Aorta (tissue), 5 donors: ENCODE data around the gene DGLUCY. TPM values are rescaled to one million over a fixed set of nuclear protein-coding genes. Genes with fewer than 3 reads are reported as not detected.
"Not testable (repeated sequence)": the region's sequence is repeated elsewhere in the genome, so short reads cannot be mapped to it uniquely, and the experiment has no call there.

Experiments used
- ATAC-seq: fragments of 200-7000 bp; cut with Tn5 transposase; one replicate; pipeline ENCODE4 v1.9.1; 2022; ENCODE audit warnings: moderate library complexity; ENCODE audit not compliant: low FRiP score
- DNase-seq, 2 donors: peaks; one replicate each; pipeline ENCODE4 v3.0.0-alpha.2; 2020
- H3K27ac ChIP-seq, 2 donors: one replicate each; pipeline ENCODE4 v1.5.1; 2013; ENCODE audit warnings: low read length in 2 of 2, mild to moderate bottlenecking in 2 of 2, moderate library complexity in 2 of 2, control low read depth in 1 of 2, inconsistent platforms in 1 of 2, low read depth in 1 of 2
- H3K27me3 ChIP-seq, 2 donors: one replicate each; pipeline ENCODE4 v1.6.1; 2013; ENCODE audit warnings: control low read depth in 1 of 2, low read length in 1 of 2, mild to moderate bottlenecking in 1 of 2, moderate library complexity in 1 of 2; ENCODE audit not compliant: insufficient read depth in 2 of 2, control insufficient read depth in 1 of 2
- H3K36me3 ChIP-seq, 2 donors: one replicate each; pipeline ENCODE4 v1.6.1; 2013; ENCODE audit warnings: control low read depth in 1 of 2, low read length in 1 of 2, mild to moderate bottlenecking in 1 of 2; ENCODE audit not compliant: insufficient read depth in 2 of 2, control insufficient read depth in 1 of 2
- H3K4me1 ChIP-seq, 2 donors: one replicate each; pipeline ENCODE4 v1.6.1; 2013; ENCODE audit warnings: low read length in 2 of 2, control low read depth in 1 of 2, mild to moderate bottlenecking in 1 of 2, moderate library complexity in 1 of 2; ENCODE audit not compliant: insufficient read depth in 2 of 2, control insufficient read depth in 1 of 2
- H3K4me3 ChIP-seq, 2 donors: one replicate each; pipeline ENCODE4 v1.5.1; 2013; ENCODE audit warnings: low read length in 2 of 2, control low read depth in 1 of 2, mild to moderate bottlenecking in 1 of 2
- H3K9me3 ChIP-seq: one replicate; pipeline ENCODE4 v1.6.1; 2013; ENCODE audit warnings: mild to moderate bottlenecking, low read length; ENCODE audit not compliant: control insufficient read depth
- WGBS, 2 donors: extraction: QIAGEN DNeasy Blood & Tissue Kit; methylation state at CpG; one replicate each; pipeline ENCODE4 v1.1.7; 2013; 5-methylcytosine and 5-hydroxymethylcytosine counted together
- intact Hi-C, 2 donors: fragments of 100-400 bp; cut with DNase I; formaldehyde crosslinking; loops; one replicate each; pipeline versions ENCODE4 v1.14.2 to v1.15.0; 2022
- polyA plus RNA-seq, 2 donors: library from polyadenylated mRNA; stranded (reverse); fragments of 200-250 nt; gene quantifications; one replicate each; pipeline ENCODE4 v1.2.3, GENCODE V29; 2013
- total RNA-seq, 2 donors: library from RNA; stranded (reverse); fragmentation: NEBNext Ultra II Directional; extraction: Animal tissue kit (Norgen Biotek cat#: 25700); gene quantifications; one replicate each; pipeline ENCODE4 v1.2.1, GENCODE V29; 2021
- donor health status: healthy with polysubstance abuse.
- donor health status: Bipolar disorder and iron deficiency.
- donor health status: DM: no; HTN: no; CAD: no.
- donor health status: DM: no; HTN: no; CAD: no.
- donor health status: DM: yes; HTN: yes; CAD: no.

DGLUCY gene
- total and polyA plus RNA-seq, 4 donors = 11.9 to 55.5 (median 19.3) TPM

- H3K4me3 ChIP-seq, H3K9me3 ChIP-seq, H3K36me3 ChIP-seq, H3K27me3 ChIP-seq, H3K27ac ChIP-seq, H3K4me1 ChIP-seq, ATAC-seq, intact Hi-C loops, DNase-seq: not testable (repeated sequence)
- 90 to 91% methylated on average over 5 of the region's 5 CpGs for WGBS, 2 donors
Measured at GRCh38 chr14:91097657-91098056, 16.2 kb upstream of the DGLUCY start.

- H3K36me3 ChIP-seq = no peaks in the 10 kb centered on the region
- DNase-seq = no peak
- no peak for ATAC-seq
- 89 to 91% methylated on average over 3 of the region's 3 CpGs for WGBS, 2 donors
- H3K9me3 ChIP-seq = no peaks in the 10 kb centered on the region
- intact Hi-C loops = no loop called here
- H3K4me1 ChIP-seq = no peaks in the 10 kb centered on the region
- no peaks in the 10 kb centered on the region for H3K27me3 ChIP-seq
- no peak overlapping the region for H3K27ac ChIP-seq
- H3K4me3 ChIP-seq = no peak overlapping the region
Measured at GRCh38 chr14:91098591-91098990, 15.3 kb upstream of the DGLUCY start.

- intact Hi-C loops = no loop called here
- H3K36me3 ChIP-seq = no peaks in the 10 kb centered on the region
- H3K9me3 ChIP-seq = no peaks in the 10 kb centered on the region
- no peaks in the 10 kb centered on the region for H3K4me1 ChIP-seq
- H3K27ac ChIP-seq = no peak overlapping the region
- DNase-seq (no peak), ATAC-seq (no peak)
- 90 to 93% methylated on average over 5 of the region's 5 CpGs for WGBS, 2 donors
- no peak overlapping the region for H3K4me3 ChIP-seq
- no peaks in the 10 kb centered on the region for H3K27me3 ChIP-seq
Measured at GRCh38 chr14:91100102-91100501, 13.8 kb upstream of the DGLUCY start.

GRCh38 chr14:91103116-91103515 lies 10.8 kb upstream of the DGLUCY start:
- Histone ChIP-seq H3K4me1 (no peaks in the 10 kb centered on the region), H3K36me3 (no peaks in the 10 kb centered on the region), H3K4me3 (no peak overlapping the region), H3K9me3 (no peaks in the 10 kb centered on the region), H3K27me3 (no peaks in the 10 kb centered on the region), H3K27ac (no peak overlapping the region)
- intact Hi-C loops = no loop called here
- DNase-seq = peak in 1 of 2 donors; percentile 48
- peak; percentile 33 for ATAC-seq
- 10 to 11% methylated on average over 8 of the region's 8 CpGs for WGBS, 2 donors

GRCh38 chr14:91108941-91109611 lies 4.8 kb upstream of the DGLUCY start:
- WGBS, 2 donors = 11 to 12% methylated on average over 7 of the region's 7 CpGs
- peak in 1 of 2 donors; percentile 52 for DNase-seq
- Histone ChIP-seq H3K4me1 (peaks cover 0 to 2% of the 10 kb centered on the region in 2 donors), H3K9me3 (no peaks in the 10 kb centered on the region), H3K36me3 (no peaks in the 10 kb centered on the region), H3K4me3 (no peak overlapping the region), H3K27ac (peak overlapping the region in 1 of 2 donors; percentile 43), H3K27me3 (no peaks in the 10 kb centered on the region)
- intact Hi-C loops = no loop called here
- ATAC-seq = peak; percentile 31

- Histone ChIP-seq H3K27ac (no peak overlapping the region), H3K9me3 (no peaks in the 10 kb centered on the region), H3K27me3 (no peaks in the 10 kb centered on the region), H3K4me1 (peaks cover 0 to 2% of the 10 kb centered on the region in 2 donors), H3K4me3 (no peak overlapping the region), H3K36me3 (no peaks in the 10 kb centered on the region)
- ATAC-seq (no peak), DNase-seq (no peak)
- intact Hi-C loops = no loop called here
- 87 to 100% methylated on average over 1 of the region's 1 CpG for WGBS, 2 donors
Measured at GRCh38 chr14:91111443-91111842, 2.4 kb upstream of the DGLUCY start.

GRCh38 chr14:91112194-91112593 lies 1.7 kb upstream of the DGLUCY start:
- intact Hi-C loops = no loop called here
- 95 to 96% methylated on average over 4 of the region's 4 CpGs for WGBS, 2 donors
- Histone ChIP-seq H3K4me3 (no peak overlapping the region), H3K36me3 (no peaks in the 10 kb centered on the region), H3K9me3 (no peaks in the 10 kb centered on the region), H3K27me3 (no peaks in the 10 kb centered on the region), H3K4me1 (peaks cover 0 to 2% of the 10 kb centered on the region in 2 donors), H3K27ac (no peak overlapping the region)
- DNase-seq = no peak
- ATAC-seq = no peak

- DNase-seq (peak; percentile 62 to 75), ATAC-seq (peak; percentile 85)
- peak overlapping the region in 1 of 2 donors; percentile 25 for H3K27ac ChIP-seq
- no peaks in the 10 kb centered on the region for H3K36me3 ChIP-seq
- intact Hi-C loops = no loop called here
- H3K4me1 ChIP-seq = peaks cover 0 to 2% of the 10 kb centered on the region in 2 donors
- WGBS, 2 donors = 3 to 5% methylated on average over 18 of the region's 18 CpGs
- H3K27me3 ChIP-seq = no peaks in the 10 kb centered on the region
- H3K4me3 ChIP-seq = peak overlapping the region; percentile 49 to 65
- H3K9me3 ChIP-seq = no peaks in the 10 kb centered on the region
Measured at GRCh38 chr14:91114079-91115065, 499 bp downstream of the DGLUCY start.
